MG63 (cell line): ENCODE data around the gene SMIM1. TPM values are rescaled to one million over a fixed set of nuclear protein-coding genes. Genes with fewer than 3 reads are reported as not detected.

ENCODE experiments used
- DNase-seq: peaks from one replicate; pipeline ENCODE4 v3.0.0-alpha.2; 2020
- H3K27me3 ChIP-seq: fragments of 250-450 bp; sonication (Bioruptor Pico); 2 replicates; pipeline ENCODE4 v1.5.1; 2020; ENCODE audit warnings: mild to moderate bottlenecking, moderate library complexity
- H3K36me3 ChIP-seq: fragments of 250-450 bp; sonication (Bioruptor Pico); 2 replicates; pipeline ENCODE4 v1.5.1; 2020; ENCODE audit warnings: mild to moderate bottlenecking, moderate library complexity
- H3K4me3 ChIP-seq: fragments of 250-450 bp; sonication (Bioruptor Pico); 2 replicates; pipeline ENCODE4 v1.5.1; 2020; ENCODE audit warnings: mild to moderate bottlenecking, moderate library complexity
- H3K9me3 ChIP-seq: fragments of 250-450 bp; sonication (Bioruptor Pico); 2 replicates; pipeline ENCODE4 v1.5.1; 2020; ENCODE audit warnings: mild to moderate bottlenecking, moderate library complexity
- total RNA-seq: library from RNA; depleted of rRNA; stranded (reverse); fragments of >200 nt; shearing (Covaris generic); gene quantifications from 2 replicates; pipeline ENCODE4 v1.2.3, GENCODE V29; 2014; ENCODE audit warnings: low replicate concordance

SMIM1 gene
- total RNA-seq, 1 experiment from 2014 or later, result not detected

DNA sequence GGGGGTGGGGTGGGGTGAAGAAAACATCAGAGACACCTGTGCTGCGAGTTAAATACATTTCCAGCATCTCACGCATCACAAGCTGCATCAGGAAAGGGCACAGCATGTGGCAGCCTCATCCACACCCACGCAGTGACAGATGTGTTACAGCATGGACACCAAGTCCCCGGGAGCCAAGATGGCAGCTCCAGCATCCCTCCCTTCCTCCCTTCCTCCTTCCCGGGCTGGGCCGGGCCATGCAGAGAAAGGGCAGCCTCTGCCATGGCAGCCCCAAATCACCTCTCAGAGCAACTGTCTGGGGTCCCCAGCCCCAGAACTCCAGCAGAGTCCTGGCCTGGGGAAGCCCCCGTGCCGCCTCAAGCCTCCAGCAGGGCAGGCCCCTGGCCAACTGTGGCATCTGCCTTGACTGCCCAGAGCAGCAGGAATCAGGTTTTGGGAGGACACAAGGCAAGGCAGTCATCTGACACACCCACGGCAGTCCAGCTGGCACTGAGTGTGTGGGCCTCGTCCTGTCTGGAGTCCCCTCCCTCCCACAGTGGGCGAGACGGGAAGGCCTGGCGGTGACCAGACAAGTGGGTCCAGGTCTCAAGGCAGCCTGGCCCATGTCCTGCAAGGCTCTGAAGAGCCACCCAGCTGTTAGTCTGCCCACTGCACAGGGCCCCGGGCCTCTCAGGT, 6.2 kb downstream of the SMIM1 start:
- Histone ChIP-seq H3K36me3 (peaks cover 28% of the 10 kb centered on the region), H3K4me3 (no peak overlapping the region), H3K27me3 (no peaks in the 10 kb centered on the region), H3K9me3 (no peaks in the 10 kb centered on the region)
- no peak for DNase-seq

DNA sequence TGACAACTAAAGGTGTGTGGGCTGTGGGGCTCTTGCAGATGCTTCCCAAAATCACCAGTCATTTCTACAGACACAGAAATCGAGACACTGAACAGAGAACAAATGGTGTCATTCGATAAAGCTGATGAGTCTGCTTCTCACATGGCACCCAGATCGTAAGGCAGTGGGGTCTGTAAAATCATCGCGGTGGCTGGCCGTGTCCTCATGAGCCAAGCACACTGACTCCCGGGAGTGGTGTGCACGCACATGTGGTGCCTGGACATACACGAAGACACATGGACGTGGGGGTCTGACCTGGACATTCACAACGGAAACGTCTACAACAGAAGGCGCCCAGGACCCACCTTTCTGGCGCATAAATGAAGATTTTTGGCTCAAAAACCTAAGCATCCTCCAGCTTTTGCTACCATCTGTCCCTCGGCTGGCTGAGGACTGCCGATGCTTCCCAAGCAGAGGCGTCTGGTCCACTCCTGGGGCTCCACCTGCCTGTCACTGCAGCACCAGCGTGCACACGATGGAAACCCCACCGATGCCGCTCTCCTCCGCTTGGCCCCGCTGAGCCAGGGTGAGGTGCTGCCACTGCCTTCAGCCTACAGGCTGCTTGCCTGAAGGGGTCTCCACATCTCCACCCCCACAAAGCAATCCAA, 6.8 kb downstream of the SMIM1 start:
- no peak overlapping the region for H3K4me3 ChIP-seq
- peaks cover 29% of the 10 kb centered on the region for H3K36me3 ChIP-seq
- H3K27me3 ChIP-seq, result no peaks in the 10 kb centered on the region
- no peaks in the 10 kb centered on the region for H3K9me3 ChIP-seq
- DNase-seq, result no peak

DNA sequence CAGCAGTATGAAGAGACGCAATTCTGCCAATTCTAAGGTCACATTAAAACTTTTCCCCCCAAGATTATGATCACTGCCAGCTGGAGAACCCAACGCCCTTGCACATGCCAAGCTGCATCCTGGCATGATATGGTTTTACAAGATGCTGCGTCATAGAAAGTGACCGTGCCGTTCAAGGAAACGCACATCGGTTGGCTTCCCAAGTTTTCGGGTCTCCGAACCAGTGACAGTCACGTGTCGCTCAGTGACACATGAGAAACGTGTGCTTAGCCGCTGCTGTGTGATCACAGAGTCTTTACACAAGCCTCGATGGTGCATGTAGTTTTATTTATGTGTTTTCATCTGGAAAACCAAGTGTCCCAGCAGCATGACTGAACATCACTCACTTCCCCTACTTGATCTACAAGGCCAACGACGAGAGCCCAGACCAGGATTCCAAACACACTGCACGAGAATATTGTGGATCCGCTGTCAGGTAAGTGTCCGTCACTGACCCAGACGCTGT, 7.4 kb downstream of the SMIM1 start:
- Histone ChIP-seq H3K4me3 (no peak overlapping the region), H3K27me3 (no peaks in the 10 kb centered on the region), H3K36me3 (peaks cover 35% of the 10 kb centered on the region), H3K9me3 (no peaks in the 10 kb centered on the region)
- DNase-seq, result no peak

DNA sequence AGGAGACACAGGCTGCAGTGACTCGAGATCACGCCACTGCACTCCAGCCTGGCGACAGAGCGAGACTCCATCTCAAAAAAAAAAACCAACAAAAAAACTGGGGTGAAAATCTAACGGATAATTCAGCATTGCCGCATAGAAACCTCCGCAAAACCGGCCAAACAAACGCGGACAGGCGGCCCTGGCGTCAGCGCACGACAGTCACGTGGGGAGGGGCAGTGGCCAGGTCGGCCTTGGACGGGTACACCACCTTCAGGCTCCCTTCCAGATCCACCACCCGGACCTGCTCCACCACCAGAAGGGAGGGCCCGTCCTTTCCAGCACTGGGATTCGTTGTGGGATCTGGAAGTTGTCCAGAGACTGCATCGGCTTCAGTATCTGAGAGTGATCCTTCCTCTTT, 8.4 kb downstream of the SMIM1 start:
- peaks cover 42% of the 10 kb centered on the region for H3K36me3 ChIP-seq
- no peak for DNase-seq
- H3K4me3 ChIP-seq, result no peak overlapping the region
- H3K9me3 ChIP-seq, result no peaks in the 10 kb centered on the region
- H3K27me3 ChIP-seq, result no peaks in the 10 kb centered on the region

DNA sequence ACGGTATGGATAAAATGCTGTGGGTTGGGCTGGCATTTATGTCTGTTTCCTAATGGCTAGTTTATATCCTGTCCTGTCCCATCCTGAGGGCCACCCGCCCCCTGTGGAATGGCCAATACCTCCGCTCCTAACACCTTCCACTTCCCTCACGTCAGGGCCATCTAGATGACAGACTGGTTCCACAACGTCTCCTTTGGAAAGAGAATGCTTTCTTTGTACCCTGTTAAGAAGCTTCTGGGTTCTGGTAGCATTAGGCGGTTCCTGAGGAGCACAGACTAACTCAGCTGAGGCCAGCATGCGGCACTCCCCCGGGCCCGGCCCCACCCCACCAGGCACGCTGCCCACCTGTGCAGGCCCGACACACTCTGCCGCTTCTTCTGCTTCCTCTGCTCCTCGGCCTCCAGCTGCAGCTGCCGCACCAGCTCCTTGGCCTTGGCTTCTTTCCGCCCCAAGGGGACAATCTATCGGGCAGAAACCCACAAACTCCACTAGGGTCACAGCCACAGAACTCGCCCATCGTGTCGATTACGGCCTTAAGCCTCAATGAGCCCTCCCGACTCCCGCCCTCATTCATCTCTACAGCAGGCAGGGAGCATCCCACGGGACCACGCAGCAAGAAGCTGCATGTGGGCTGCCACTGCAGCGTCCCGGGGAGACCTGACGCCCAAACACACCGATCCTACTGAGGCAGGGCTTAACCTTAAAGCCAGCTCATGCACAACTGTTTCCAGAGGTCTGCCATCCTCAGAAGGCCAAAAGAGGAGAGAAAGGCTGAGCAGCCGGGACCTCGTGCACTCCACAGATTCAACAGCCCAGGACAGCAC, 11.3 kb downstream of the SMIM1 start:
- no peaks in the 10 kb centered on the region for H3K9me3 ChIP-seq
- no peak for DNase-seq
- no peak overlapping the region for H3K4me3 ChIP-seq
- peaks cover 60% of the 10 kb centered on the region for H3K36me3 ChIP-seq
- no peaks in the 10 kb centered on the region for H3K27me3 ChIP-seq

DNA sequence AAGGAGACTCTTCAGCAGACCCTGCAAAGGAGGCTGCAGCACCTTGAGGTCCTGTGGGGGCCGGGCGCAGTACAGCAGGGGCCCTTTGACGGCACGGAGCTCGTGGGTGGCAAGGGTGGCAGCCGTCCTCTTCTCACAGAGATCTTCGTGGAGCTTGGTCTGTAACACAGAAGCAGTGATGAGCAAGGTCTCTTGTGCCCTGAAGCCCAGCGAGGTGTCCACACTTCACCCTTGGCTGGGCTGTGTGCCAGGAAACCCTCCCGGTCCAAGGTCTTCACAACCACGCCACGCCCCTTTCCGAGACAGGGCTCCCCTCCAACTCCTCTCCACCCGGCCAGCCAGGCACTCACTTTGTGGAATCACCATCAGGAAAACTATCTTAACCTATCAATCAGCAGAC, 12.5 kb downstream of the SMIM1 start:
- H3K27me3 ChIP-seq, result no peaks in the 10 kb centered on the region
- peaks cover 53% of the 10 kb centered on the region for H3K36me3 ChIP-seq
- no peak overlapping the region for H3K4me3 ChIP-seq
- no peak for DNase-seq
- H3K9me3 ChIP-seq, result no peaks in the 10 kb centered on the region

DNA sequence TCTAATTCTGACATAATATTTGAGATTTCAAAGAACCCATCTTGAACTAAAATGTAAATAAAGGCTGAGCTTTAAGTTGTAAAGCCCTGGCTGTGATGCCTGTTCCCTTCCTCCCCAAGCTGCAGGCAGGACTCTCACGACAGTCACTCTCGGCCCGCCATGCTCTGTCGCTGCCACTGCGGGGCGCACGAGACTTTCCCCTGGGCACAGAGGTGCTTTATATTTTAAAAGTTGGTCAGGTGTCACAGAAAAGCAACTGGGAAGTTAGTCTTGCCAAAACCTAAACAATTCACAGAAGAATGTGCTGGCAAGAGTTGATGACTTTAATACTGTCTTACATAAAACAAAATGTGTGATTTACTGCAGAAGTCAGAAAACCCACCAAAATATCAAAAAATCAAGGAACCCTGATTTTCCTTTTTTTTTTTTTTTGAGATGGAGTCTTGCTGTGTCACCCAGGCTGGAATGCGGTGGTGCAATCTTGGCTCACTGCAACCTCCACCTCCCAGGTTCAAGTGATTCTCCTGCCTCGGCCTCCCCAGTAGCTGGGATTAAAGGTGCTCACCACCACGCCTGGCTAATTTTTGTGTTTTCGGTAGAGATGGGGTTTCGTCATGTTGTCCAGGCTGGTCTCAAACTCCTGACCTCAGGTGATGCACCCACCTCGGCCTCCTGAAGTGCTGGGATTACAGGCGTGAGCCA, 13.1 kb downstream of the SMIM1 start:
- no peaks in the 10 kb centered on the region for H3K9me3 ChIP-seq
- H3K4me3 ChIP-seq, result no peak overlapping the region
- H3K36me3 ChIP-seq, result peaks cover 50% of the 10 kb centered on the region
- no peak for DNase-seq
- H3K27me3 ChIP-seq, result no peaks in the 10 kb centered on the region

DNA sequence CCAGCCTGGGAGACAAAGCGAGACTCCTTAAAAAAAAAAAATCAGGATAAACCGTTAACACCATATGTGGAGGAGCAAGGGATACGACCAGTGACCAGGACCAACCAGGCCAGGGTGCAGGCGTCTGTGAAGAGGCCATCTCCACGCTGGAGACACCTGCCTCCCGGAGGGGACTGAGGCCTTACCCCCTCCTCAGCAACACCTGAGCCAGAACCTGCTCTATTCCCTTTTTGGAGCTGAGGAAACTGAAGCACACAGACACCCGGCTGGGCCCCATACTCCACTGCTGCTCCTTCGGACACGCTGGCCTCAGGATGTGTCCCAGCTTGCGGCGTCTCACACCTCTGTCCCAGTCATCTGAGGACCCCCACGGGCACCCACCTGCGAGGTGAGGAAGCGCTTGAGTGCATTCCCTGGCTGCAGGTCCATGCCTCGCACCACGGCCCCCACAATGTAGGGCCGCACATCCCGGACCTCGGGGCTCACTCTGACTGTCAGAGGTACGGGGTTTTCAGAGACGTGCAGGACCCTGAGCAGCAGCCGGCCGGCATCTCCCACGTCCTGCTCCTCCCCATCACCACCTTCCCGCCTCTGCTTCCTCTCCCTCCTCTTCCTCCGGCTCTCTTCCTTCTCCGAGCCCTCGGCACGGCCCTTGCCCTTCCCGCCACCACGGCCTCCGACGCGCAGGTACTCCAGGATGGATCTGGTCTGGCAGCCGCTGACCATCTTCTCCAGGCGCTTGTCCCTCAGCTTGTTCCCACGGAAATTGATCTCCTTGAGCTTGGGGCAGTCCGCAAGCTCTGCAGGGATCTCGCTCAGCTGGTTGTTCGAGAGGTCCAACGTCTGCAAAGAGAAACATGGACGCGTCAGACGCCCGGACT, 14.2 kb downstream of the SMIM1 start:
- no peak for DNase-seq
- Histone ChIP-seq H3K27me3 (no peaks in the 10 kb centered on the region), H3K9me3 (no peaks in the 10 kb centered on the region), H3K4me3 (no peak overlapping the region), H3K36me3 (peaks cover 46% of the 10 kb centered on the region)

DNA sequence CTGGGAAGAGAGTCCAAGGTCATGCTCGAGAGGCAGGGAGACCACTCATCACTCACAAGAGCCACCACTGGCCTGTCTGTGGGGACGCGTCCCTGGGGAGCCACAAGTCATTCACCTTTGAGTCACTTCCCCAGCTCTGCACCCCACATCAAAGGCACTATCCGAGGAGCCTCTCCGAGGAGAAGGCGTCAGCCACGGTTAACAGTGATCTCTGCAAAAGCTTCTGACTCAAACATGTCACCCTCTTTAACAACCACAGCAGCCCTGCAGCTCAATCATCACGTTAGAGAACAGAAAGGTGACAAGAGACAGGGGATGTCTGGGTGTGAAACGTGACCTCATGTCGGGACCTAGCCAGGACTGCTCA, 14.8 kb downstream of the SMIM1 start:
- Histone ChIP-seq H3K9me3 (no peaks in the 10 kb centered on the region), H3K4me3 (no peak overlapping the region), H3K36me3 (peaks cover 42% of the 10 kb centered on the region), H3K27me3 (no peaks in the 10 kb centered on the region)
- DNase-seq, result no peak

DNA sequence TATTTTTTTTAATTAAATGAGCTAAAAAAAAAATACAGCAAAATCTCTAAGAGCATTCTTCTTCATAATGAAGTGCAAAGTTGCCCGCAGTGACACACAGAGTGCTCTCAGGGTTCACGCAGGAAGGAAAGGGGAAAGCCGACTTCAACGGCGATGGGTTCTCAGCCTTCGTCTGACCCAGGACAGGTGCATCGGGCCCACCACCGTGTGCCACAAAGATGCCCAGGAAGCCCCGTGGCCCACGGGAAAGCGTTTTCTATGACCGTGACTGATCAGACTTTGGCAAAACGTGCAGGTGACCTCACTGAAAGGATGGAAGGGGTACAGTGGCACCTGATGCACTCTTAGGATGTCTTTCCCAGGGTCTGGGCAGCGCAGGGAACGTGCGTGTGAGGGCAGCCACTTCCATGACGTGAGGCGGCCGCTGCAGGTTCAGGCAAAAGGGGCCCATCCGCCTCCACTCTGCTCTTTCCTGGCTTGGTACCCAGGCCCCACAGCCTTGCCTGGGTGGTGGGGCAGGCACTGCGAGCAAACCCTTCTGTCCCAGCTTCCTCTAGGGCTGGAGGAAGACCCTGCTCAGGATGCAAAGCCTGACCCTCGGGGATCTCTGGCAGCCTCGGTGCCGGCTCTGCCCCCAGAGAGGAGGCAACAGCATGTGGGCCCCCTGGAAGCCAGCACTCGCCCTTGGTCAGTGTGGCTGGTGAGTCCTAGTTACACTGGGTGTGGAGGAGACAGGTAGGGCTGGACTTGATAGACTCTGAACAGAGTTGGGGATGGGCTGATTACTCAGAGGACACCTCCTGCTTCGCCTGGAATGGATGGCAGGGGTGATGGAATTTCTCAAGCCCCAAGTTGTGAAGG, 15.4 kb downstream of the SMIM1 start:
- DNase-seq, result no peak
- Histone ChIP-seq H3K36me3 (peaks cover 41% of the 10 kb centered on the region), H3K9me3 (no peaks in the 10 kb centered on the region), H3K27me3 (no peaks in the 10 kb centered on the region), H3K4me3 (no peak overlapping the region)

DNA sequence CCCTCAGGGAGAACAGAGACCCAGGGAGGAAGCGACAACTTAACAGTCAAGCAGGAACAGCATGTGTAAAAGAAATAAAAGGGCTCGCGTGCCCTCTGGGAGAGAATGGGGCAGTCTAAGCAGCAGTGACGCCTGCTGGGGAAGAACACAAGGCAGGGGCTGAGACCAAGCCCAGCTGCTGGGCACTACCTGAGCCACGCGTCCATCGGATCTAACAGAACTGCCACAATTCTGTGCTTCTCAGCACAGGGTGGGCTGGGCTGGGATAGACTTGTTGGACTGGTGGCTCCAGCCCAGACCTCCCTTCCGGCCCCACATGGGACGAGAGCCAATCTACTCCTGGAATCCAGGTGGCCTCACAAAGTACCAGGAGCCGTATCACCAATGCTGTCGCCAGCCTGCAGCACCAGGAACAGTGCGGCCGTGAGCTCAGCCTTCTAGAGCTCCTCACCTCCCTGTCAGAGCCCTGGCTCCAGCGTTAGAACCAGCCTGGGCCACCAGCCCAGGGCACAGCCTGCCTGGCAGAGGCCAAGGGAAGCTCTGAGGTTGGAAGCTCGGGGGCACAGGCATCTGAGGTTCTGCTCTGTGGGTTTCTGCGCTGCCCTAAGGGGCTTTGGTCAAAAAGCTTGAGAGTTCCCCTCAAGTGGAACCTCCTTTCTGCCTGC, 16.3 kb downstream of the SMIM1 start:
- no peak for DNase-seq
- Histone ChIP-seq H3K36me3 (peaks cover 48% of the 10 kb centered on the region), H3K27me3 (no peaks in the 10 kb centered on the region), H3K9me3 (no peaks in the 10 kb centered on the region), H3K4me3 (no peak overlapping the region)

DNA sequence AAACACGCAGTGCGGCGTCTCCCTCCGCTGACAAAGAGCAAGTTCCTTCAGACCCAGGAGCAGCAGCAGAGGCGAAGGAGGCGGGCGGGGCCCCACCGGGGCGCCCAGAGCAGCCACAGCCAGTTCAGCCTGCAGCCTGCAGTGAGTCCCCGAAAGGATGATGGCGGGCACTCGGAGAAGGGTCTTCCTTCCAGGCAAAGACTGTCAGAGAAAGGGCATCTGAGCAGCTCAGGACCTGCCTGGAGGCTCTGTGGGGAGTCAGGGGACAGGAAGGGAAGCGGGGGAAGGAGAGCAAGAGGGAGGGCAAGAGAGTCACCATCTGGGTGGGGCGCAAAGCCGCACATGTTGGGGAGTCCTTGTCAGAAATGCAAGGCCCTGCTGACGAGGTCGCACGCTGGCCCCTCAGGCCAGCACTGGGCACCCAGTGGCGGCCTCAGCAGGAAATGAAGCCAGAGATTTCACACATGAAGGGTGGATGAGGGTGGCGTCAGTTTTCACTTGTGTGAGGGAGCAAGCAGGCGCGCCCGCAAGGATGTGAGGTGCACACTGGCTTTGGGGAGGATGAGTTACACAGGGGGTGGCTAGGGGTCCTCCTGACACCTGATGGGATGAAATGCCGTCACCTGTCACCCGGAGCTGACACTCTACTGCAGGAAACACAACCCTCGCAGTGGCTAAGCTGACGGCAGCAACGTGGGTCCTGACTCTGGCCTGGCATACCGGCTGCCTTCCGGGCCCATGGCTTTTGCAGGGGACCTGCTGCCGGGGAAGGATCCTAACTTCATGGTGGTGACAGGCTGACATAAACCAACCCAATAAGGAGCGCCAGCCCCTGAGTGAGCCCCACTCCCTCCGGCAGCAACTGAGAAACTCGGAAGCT, 17.1 kb downstream of the SMIM1 start:
- H3K4me3 ChIP-seq, result no peak overlapping the region
- no peaks in the 10 kb centered on the region for H3K9me3 ChIP-seq
- DNase-seq, result no peak
- H3K36me3 ChIP-seq, result peaks cover 52% of the 10 kb centered on the region
- H3K27me3 ChIP-seq, result no peaks in the 10 kb centered on the region

DNA sequence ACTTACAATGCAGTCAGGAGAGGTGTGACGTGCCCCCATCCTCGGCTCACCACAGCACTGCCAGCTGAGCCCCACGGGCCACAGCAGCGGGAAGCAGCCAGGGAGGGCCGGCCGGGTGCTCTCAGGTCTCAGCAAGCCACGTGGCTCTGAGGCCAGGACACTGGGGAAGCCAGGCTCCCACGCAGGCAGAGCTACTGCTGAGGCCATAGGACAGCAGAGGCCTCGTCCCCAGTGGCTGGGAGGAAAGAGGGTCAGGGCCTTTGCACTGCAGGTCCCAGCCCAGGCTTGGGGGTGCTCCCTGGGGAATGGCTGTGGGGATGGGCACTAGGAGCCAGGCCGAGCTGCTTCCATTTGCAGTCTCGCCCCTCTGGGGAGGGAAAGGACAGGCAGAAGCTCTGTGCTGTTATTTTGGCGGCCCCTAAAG, 18.0 kb downstream of the SMIM1 start:
- peaks cover 47% of the 10 kb centered on the region for H3K36me3 ChIP-seq
- no peaks in the 10 kb centered on the region for H3K27me3 ChIP-seq
- H3K9me3 ChIP-seq, result no peaks in the 10 kb centered on the region
- DNase-seq, result no peak
- H3K4me3 ChIP-seq, result no peak overlapping the region

DNA sequence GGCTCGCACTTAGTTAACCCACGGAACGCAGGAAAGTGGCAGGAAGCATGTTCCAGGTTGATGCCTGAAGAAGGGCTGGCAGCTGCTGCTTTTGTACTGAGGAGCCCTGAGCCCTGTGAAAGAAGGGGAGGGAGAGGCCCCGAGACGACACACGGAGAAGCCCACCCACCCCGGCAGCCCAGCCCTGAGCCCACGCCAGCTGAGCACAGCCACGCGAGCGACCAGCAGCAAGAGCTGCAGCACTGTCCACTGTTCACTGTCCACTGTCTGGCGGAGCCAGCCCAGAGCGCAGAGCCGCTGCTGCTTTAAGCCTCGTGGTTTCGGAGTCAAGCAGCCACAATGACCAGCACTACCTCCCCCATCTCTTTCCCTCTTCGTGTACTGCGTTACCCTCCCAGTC, 18.4 kb downstream of the SMIM1 start:
- Histone ChIP-seq H3K4me3 (no peak overlapping the region), H3K27me3 (no peaks in the 10 kb centered on the region), H3K9me3 (no peaks in the 10 kb centered on the region), H3K36me3 (peaks cover 45% of the 10 kb centered on the region)
- no peak for DNase-seq
